Activated naive CD8-positive, alpha-beta T cell (primary cell): ENCODE measurements around the gene DIPK1B.

Experiments used
- H3K27ac Mint-ChIP-seq: one replicate; pipeline ENCODE4 v1.8.0; 2021; ENCODE audit warnings: mixed read lengths
- H3K27me3 Mint-ChIP-seq: one replicate; pipeline ENCODE4 v1.8.0; 2021; ENCODE audit warnings: mixed read lengths
- H3K36me3 Mint-ChIP-seq: one replicate; pipeline ENCODE4 v1.8.0; 2021; ENCODE audit warnings: mixed read lengths
- H3K4me1 Mint-ChIP-seq: one replicate; pipeline ENCODE4 v1.8.0; 2021; ENCODE audit warnings: low read depth, mixed read lengths
- H3K4me3 Mint-ChIP-seq: one replicate; pipeline ENCODE4 v1.8.0; 2021; ENCODE audit warnings: mild to moderate bottlenecking, mixed read lengths
- H3K9me3 Mint-ChIP-seq: one replicate; pipeline ENCODE4 v1.8.0; 2021; ENCODE audit warnings: low read depth, mixed read lengths

The DIPK1B gene

DNA sequence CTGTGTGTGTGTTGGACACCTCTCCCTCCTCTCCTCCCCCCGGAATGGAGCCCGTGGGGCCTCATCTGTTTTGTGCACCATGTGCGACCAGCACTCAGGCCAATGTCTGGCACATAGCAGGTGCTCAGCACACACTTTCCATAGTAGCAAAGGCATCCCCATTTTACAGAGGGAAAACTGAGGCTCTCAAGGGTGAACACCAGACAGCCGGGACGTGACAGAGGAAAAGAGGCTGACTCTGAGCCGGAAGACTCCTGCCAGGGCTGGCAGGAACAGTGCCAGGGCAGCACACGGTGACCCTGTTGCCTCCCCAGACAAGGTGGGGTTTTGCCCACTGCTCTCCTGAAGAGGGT is 23.3 kb upstream of the DIPK1B start:
- H3K9me3 Mint-ChIP-seq, result no peaks in the 10 kb centered on the region
- no peak overlapping the region for H3K4me3 Mint-ChIP-seq
- H3K4me1 Mint-ChIP-seq, result peaks cover 1% of the 10 kb centered on the region
- no peaks in the 10 kb centered on the region for H3K36me3 Mint-ChIP-seq
- no peak overlapping the region for H3K27ac Mint-ChIP-seq
- H3K27me3 Mint-ChIP-seq, result peaks cover 5% of the 10 kb centered on the region

DNA sequence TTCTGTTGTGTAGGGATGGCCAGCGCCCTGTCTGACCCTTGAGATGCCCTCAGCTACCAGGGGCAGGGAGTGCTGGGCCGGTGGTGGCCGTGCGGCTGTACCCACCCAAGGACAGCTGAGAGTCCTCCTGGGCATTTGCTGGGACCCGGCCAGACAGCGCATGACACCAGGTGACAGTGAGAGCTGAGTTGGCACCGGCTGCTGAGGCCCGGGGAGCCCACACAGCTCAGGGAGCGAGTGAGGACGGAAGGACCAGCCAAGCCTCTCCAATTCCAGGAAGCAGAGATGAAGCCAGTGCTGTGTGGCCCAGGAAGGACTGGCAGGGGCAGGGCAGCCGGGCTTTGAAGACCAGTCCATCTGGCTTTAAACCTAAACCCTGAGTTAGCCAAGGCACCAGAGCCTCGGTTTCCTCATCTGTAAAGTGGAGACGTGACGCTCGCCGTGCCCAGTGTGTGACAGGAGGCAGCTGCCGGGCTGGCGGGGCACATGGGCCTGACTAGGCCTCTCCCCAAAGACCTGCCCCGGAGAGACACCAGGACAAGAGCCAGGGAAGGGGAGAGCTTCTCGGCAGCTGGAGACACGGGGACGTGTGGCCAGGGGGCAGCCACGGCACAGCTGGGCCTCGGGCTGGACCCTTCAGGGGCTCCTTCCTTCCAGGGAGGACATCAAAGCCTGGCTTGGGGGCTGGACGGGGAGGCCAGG is 22.1 kb upstream of the DIPK1B start:
- peaks cover 1% of the 10 kb centered on the region for H3K4me1 Mint-ChIP-seq
- peaks cover 5% of the 10 kb centered on the region for H3K27me3 Mint-ChIP-seq
- no peaks in the 10 kb centered on the region for H3K36me3 Mint-ChIP-seq
- H3K27ac Mint-ChIP-seq, result no peak overlapping the region
- no peaks in the 10 kb centered on the region for H3K9me3 Mint-ChIP-seq
- H3K4me3 Mint-ChIP-seq, result no peak overlapping the region

DNA sequence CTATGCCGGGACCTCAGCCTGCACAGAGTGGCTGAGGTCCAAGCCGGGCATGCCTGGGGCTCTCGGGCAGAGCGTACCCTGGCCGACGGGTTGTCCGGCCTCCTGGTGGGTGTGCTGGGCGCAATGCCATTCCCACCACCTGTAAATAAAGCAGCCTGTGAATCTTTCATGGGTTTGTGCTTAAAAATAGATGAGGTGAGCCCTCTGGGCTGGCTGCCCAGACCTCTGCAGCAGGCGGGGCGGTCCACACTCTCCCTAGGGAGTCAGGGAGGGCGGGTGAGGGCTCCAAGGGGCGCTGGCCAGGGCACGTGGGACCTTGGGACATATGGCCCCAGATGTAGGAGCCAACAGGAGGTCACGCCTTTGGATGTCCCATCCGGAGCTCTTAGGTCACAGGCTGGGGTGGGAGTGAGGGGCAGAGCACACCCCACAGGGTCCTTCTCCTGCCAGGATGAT is 21.5 kb upstream of the DIPK1B start:
- no peak overlapping the region for H3K4me3 Mint-ChIP-seq
- H3K36me3 Mint-ChIP-seq, result no peaks in the 10 kb centered on the region

DNA sequence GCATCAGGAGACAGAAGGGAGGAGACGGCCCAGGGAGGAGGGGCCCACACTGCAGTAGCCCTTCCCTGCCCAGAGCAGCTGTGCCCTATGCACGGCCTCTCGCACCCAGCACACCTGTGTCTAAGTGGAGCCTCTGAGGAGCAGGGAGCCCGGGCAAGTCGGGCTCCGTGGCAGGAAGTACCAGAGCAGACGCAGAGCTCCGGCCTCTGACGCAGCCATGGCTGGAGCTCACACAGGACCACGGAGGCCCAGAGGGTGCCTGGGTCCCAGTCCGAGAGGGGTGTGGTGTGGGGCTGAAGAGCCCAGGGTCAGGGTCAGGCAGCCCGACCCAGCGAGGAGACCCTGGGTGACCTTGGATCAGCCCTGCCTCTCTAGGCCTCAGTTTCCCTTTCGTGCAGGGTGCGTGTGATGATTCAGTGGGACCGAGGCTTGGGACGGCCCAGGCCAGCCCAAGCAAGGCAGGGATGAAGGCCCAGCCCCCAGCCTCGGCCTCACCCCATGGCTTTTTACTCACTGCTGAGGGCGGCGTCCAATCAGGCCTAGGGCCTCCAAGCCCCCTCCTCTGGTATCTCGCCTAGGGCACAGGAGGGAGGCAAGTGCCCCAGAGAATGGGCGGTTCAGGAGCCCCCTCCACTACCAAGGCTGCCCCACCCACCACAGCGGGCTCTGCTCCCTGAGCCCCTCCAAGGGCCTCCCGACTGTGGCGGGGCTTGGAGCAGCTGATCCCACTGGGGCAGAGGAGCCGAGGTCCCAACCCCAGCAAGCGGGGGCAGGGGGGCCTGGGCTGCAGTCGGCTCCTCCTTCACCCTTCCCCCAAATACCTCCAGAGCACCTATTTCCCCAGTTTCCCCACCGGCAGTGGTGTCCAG is 20.8 kb upstream of the DIPK1B start:
- no peak overlapping the region for H3K27ac Mint-ChIP-seq
- no peaks in the 10 kb centered on the region for H3K4me1 Mint-ChIP-seq
- no peaks in the 10 kb centered on the region for H3K9me3 Mint-ChIP-seq
- H3K36me3 Mint-ChIP-seq, result no peaks in the 10 kb centered on the region
- H3K27me3 Mint-ChIP-seq, result peaks cover 5% of the 10 kb centered on the region
- no peak overlapping the region for H3K4me3 Mint-ChIP-seq

More for the DNA sequence above, 21.5 kb upstream of the DIPK1B start:
- peaks cover 5% of the 10 kb centered on the region for H3K27me3 Mint-ChIP-seq
- H3K4me1 Mint-ChIP-seq, result peaks cover 1% of the 10 kb centered on the region
- no peaks in the 10 kb centered on the region for H3K9me3 Mint-ChIP-seq
- H3K27ac Mint-ChIP-seq, result no peak overlapping the region

DNA sequence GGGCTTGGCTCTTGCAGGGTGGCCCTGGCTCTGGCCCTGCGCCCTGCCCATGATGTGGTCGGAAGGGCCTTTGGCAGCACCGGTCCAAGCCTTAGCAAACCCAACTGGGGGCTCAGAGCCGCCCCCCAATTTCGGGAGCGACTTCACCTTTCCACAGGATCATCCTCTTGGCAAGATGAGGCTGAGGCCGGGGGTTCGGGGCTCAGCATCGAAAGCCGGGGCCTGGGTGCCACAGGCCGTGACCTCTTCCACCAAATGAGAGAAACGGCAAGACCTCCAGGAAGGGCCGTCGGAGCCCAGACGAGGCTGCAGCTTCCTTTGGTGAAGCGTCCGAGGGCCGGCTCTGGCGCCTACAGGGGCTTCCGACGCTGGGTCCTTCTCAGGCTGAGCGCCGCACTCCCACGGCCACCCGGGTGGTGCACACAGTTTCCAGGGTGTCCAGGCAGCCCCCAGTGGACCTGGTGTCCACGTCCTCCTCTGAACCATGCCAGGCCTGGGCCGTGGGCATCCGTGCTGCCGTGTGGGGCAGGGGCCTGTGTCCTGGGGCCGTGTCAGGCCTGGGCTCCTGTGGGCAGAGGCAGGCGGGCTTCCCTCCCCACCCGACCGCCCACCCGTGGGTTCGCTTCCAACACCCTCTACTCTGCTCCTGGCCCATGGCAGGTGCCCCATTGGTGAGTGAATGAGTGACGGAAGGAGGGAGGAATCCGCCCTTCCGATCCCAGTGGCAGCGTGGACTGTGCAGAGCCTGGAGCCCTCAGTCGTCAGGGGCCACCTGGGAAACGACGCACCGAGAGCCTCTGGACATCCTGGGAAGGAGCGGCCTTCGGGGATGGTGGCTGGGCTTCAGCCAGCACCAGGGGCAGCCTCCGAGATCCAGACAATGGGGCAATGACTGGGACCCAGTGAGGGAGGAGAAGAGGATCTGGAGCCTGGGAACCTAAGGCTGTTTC is 19.9 kb upstream of the DIPK1B start:
- Mint-ChIP-seq H3K4me1 (peaks cover 2% of the 10 kb centered on the region), H3K27ac (no peak overlapping the region), H3K4me3 (no peak overlapping the region), H3K9me3 (no peaks in the 10 kb centered on the region), H3K27me3 (peaks cover 5% of the 10 kb centered on the region), H3K36me3 (no peaks in the 10 kb centered on the region)

DNA sequence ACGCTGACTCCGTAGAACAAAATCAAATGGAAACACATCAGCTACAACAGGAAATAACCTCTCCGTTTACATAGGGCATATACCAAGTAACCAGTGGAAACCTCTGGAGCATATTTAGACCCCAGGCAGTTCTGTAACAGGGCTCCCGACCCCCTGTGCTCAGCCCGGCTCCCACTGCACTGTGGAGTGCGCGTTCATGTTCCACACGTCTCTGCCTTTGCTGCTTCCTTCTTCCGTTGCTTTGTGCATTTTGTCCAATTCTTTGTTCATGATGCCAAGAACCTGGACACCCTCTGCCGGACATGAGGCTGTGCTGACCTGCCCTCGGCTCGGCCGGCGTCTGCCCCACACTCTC is 19.3 kb upstream of the DIPK1B start:
- no peaks in the 10 kb centered on the region for H3K9me3 Mint-ChIP-seq
- no peak overlapping the region for H3K4me3 Mint-ChIP-seq
- peaks cover 2% of the 10 kb centered on the region for H3K4me1 Mint-ChIP-seq
- H3K27me3 Mint-ChIP-seq, result peaks cover 5% of the 10 kb centered on the region
- H3K36me3 Mint-ChIP-seq, result no peaks in the 10 kb centered on the region
- no peak overlapping the region for H3K27ac Mint-ChIP-seq

DNA sequence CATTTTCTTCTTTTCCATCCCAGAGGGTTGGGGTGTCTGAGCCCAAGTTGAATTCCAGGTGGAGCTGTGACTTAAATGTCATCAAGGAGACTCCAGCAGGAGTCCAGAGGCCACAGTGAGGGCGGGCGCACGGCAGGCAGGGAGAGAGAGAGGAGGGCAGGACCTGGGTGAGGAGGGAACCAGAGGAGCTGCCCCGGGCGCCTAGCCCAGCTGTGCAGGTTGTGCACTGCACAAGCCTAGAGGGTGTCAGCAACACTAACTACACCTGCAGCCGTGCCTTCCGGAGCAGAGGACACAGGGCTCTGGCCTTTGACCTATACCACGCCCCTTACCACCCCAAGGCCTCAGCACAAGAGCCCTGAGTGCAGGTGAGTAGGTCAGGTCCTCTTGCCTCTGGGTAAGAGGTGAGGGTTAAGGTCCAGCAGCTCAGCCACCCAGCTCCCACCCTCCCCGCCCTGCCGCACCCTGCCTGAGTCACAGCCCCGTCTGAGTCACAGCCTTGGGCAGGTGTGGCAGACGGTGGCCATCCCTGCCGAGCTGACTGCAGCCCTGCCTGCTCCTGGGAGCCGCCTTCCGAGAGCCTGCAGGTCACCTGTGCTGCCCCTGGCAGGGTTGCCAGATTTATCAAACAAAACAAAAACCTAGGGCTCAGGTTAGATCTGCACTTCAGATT is 18.7 kb upstream of the DIPK1B start:
- H3K4me1 Mint-ChIP-seq, result peaks cover 4% of the 10 kb centered on the region
- H3K27ac Mint-ChIP-seq, result no peak overlapping the region
- H3K36me3 Mint-ChIP-seq, result no peaks in the 10 kb centered on the region
- H3K27me3 Mint-ChIP-seq, result peaks cover 5% of the 10 kb centered on the region
- H3K4me3 Mint-ChIP-seq, result no peak overlapping the region
- H3K9me3 Mint-ChIP-seq, result no peaks in the 10 kb centered on the region

DNA sequence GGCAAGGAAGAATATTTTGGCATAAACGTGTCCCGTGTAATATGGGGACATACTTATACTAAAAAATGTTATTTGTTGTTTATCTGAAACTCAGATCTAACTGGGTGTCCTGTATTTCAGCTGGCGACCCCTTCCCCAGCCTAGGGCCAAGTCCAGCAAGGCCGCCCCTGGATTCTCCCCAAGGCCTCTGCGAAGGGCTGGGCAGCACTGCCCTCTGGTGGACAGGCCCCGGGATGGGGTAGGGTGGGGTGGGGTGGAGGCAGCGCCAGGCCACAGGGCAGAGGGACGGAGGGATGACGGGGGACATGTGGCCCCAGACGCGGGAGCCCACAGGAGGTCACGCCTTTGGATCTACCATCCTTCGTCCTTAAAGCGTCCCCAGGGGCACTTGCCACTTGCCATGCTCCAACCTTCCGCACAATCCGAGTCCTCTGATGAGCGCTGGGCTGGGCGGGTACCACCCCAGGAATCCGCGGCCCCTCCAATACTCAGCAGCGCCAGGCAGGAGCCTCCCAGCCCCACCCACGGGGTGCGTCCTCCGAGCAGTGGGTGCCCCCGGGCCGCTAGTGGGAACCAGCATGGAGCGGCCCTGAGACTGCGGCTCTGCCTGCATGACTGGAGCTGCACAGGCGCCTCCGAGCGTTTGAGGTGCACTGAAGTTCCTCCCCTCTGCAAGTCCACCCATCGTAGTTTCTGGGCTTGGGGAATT is 18.1 kb upstream of the DIPK1B start:
- Mint-ChIP-seq H3K4me3 (no peak overlapping the region), H3K36me3 (no peaks in the 10 kb centered on the region), H3K27ac (no peak overlapping the region), H3K9me3 (no peaks in the 10 kb centered on the region), H3K27me3 (peaks cover 5% of the 10 kb centered on the region), H3K4me1 (peaks cover 5% of the 10 kb centered on the region)

DNA sequence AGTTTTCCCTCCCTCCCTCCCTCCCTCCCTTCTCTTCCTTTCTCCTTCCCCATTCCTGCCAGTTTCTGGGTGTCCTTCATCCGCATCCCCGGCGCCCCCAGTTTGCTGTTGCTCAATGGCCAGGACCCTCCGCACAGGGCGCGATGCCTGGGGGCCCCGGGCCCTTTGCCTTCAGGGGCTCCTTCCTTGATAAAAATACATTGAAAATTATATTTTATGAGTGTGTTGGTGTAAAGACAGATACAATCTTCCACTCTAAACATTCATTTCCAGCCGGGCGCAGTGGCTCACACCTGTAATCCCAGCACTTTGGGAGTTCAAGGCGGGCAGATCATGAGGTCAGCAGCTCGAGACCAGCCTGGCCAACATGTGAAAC is 17.5 kb upstream of the DIPK1B start:
- H3K36me3 Mint-ChIP-seq, result no peaks in the 10 kb centered on the region
- peaks cover 5% of the 10 kb centered on the region for H3K27me3 Mint-ChIP-seq
- H3K4me1 Mint-ChIP-seq, result peaks cover 5% of the 10 kb centered on the region
- H3K4me3 Mint-ChIP-seq, result no peak overlapping the region
- no peak overlapping the region for H3K27ac Mint-ChIP-seq
- H3K9me3 Mint-ChIP-seq, result no peaks in the 10 kb centered on the region

DNA sequence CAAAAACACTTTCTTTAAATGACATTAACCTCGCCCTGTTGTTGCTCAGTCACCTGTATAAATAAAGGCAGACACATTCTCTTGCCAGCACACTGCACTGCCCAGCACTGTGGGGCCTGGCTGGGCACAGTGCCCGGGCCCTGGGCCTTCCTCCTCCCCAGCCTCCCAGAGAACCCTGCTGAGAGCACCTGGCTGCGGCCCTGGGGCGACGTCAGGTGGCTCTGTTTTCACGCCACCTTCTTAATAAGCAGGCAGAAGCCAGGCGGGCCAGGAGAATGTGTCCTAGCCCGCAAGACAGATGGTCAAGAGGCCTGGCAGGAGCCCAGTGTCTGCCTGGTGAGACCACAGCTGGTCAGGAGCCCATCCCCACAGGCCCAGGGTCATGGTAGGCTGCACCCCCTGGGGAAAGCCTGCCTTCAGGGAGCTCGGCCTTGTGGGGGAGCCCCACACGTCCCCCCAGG is 16.9 kb upstream of the DIPK1B start:
- H3K9me3 Mint-ChIP-seq, result no peaks in the 10 kb centered on the region
- no peak overlapping the region for H3K27ac Mint-ChIP-seq
- peaks cover 5% of the 10 kb centered on the region for H3K27me3 Mint-ChIP-seq
- H3K4me3 Mint-ChIP-seq, result no peak overlapping the region
- H3K4me1 Mint-ChIP-seq, result peaks cover 9% of the 10 kb centered on the region
- H3K36me3 Mint-ChIP-seq, result no peaks in the 10 kb centered on the region

DNA sequence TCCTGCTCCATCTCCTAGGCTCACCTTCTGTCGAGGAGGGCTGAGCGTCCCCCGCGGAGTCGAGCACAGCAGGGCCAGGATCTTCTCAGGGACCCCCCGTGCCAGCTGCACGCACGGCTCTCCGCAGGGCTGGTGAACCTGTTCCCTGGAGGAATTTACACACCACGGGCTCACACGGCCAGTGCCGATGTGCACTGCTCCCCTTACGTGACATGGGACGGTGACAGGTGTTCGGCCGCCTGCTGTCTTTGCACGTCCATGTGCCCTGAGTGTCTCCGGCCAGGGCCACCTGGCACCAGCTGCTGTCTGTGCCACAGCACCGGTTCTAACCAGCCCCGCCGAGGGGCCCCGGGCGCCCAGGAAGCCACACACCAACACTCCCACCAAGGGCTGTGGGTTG is 16.4 kb upstream of the DIPK1B start:
- Mint-ChIP-seq H3K36me3 (no peaks in the 10 kb centered on the region), H3K27me3 (peaks cover 5% of the 10 kb centered on the region), H3K4me3 (no peak overlapping the region), H3K9me3 (no peaks in the 10 kb centered on the region), H3K27ac (no peak overlapping the region), H3K4me1 (peaks cover 14% of the 10 kb centered on the region)

DNA sequence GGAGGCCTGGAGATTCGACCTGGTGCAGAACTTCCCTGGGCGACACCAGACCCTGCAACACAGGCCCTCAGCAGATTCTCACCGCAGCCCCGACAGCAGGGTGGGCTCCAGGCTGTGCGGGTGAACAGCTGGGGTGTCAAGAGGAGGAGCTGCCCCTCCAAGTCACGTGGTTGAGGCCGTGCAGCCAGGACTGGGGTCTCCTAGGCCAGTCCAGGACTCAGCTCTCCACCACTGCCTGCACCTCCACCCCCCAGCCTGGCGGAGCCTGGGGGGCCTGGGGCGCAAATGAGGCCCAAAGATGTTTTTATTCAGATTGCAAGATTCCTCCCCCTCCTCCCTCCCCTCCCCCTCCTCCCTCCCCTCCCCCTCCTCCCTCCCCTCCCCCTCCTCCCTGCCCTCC is 15.9 kb upstream of the DIPK1B start:
- H3K27me3 Mint-ChIP-seq, result peaks cover 5% of the 10 kb centered on the region
- H3K4me1 Mint-ChIP-seq, result peaks cover 20% of the 10 kb centered on the region

DNA sequence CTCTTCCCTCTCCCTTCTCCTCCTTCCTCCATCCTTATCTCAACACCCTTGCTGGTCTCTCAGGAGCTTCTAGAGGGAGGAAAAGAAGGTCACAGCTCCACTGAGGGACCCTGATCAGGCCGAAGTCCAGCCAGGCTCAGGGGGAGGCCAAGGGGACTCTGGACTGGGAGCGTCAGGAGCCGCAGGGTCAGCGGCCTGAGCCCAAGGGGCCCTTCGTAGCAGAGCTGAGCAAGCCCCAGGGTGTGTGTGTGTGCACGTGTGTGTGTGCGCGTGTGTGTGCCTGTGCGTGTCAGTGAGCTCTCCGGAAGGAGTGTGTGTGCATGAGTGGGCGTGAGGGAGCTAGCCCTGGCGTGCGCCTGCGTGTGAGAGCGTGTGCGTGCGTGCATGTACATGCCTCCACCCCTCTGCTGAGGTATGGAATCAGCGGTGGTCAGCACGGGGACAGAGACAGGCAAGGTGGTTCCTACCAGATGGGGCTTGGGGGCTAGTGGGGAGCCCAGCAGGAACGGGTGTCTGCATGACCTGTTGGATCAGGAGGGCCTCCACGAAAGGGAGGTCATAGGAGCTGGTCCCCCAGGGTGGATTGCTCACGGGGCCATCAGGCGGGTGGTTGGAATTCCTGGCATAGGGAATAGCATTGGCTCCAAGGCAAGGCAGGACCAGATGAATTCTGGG is 15.1 kb upstream of the DIPK1B start:
- Mint-ChIP-seq H3K36me3 (no peaks in the 10 kb centered on the region), H3K9me3 (no peaks in the 10 kb centered on the region), H3K4me3 (no peak overlapping the region), H3K27ac (no peak overlapping the region), H3K4me1 (peaks cover 26% of the 10 kb centered on the region), H3K27me3 (peaks cover 5% of the 10 kb centered on the region)

More for the DNA sequence above, 15.9 kb upstream of the DIPK1B start:
- no peaks in the 10 kb centered on the region for H3K36me3 Mint-ChIP-seq
- no peak overlapping the region for H3K27ac Mint-ChIP-seq
- H3K4me3 Mint-ChIP-seq, result no peak overlapping the region
- H3K9me3 Mint-ChIP-seq, result no peaks in the 10 kb centered on the region
